PC-3 (cell line): ENCODE results near the gene TBC1D14.

ENCODE experiments used
- EZH2phosphoT487 ChIP-seq: fragments of 300-600 bp; sonication (generic); IDR thresholded peaks from 2 replicates; pipeline ENCODE4 v1.6.1; 2018; ENCODE audit warnings: mild to moderate bottlenecking, antibody characterized with exemption, low read length, borderline replicate concordance
- TF ChIP-seq, protein P1 (sequence below): fragments of 300-600 bp; sonication (generic); conservative IDR thresholded peaks from 2 replicates; pipeline ENCODE4 v1.5.1; 2017; ENCODE audit warnings: antibody characterized with exemption, low read depth, mild to moderate bottlenecking, low read length

DNA sequence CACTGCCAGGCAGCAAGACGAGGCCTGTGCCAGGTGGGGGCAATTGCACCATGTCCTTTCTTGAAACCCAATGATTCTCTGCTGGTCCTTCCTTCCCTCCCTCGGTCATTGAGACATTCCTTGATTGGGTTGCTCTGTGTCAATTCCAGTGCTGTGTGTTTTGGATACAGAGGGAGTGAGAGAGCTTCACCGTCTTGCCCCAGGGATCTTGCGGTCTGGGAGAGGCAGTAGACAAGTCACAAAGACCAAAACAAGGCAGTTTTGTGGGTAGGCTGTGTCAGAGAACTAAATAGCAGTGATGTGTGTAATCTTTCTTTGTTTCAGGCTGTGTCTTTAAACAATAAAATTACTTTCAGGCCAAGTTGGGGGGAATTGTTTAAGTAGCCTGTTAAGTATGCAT is 94.7 kb downstream of the TBC1D14 start:
- TF ChIP-seq, protein P1, sequence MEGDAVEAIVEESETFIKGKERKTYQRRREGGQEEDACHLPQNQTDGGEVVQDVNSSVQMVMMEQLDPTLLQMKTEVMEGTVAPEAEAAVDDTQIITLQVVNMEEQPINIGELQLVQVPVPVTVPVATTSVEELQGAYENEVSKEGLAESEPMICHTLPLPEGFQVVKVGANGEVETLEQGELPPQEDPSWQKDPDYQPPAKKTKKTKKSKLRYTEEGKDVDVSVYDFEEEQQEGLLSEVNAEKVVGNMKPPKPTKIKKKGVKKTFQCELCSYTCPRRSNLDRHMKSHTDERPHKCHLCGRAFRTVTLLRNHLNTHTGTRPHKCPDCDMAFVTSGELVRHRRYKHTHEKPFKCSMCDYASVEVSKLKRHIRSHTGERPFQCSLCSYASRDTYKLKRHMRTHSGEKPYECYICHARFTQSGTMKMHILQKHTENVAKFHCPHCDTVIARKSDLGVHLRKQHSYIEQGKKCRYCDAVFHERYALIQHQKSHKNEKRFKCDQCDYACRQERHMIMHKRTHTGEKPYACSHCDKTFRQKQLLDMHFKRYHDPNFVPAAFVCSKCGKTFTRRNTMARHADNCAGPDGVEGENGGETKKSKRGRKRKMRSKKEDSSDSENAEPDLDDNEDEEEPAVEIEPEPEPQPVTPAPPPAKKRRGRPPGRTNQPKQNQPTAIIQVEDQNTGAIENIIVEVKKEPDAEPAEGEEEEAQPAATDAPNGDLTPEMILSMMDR: no peak
- TF ChIP-seq EZH2phosphoT487: no peak
